Caco-2 (cell line): ENCODE measurements around the gene CDC42BPG. TPM values are rescaled to one million over a fixed set of nuclear protein-coding genes. Genes with fewer than 3 reads are reported as not detected.
A peak's percentile ranks its signal among the peaks of the same experiment; 100 is the strongest.

Experiments used
- BruUV-seq: library from RNA; stranded (reverse); fragments of 400-500 nt; replicated peaks from 2 replicates; lab custom pipeline; 2021; lab: Mats Ljungman, UMichigan
- CTCF ChIA-PET: fragments of 300-600 bp; sonication (Branson Sonifier 250); formaldehyde crosslinking; loops from one replicate; lab custom pipeline; 2022; ENCODE audit warnings: antibody characterized with exemption; lab: Charles Lee
- POLR2A ChIA-PET: fragments of 300-600 bp; sonication (Branson Sonifier 250); formaldehyde crosslinking; loops from one replicate; lab custom pipeline; 2022; ENCODE audit warnings: antibody characterized with exemption; lab: Charles Lee
- DNase-seq, 2 experiments: peaks; one replicate each; pipeline versions ENCODE4 v3.0.0 to v3.0.0-alpha.2; 2020 to 2022
- H3K27me3 ChIP-seq: replicated peaks from 2 replicates; pipeline ENCODE4 v1.6.0; 2011; ENCODE audit warnings: low read length; ENCODE audit not compliant: control insufficient read depth, insufficient read depth
- H3K36me3 ChIP-seq: 2 replicates; pipeline ENCODE4 v1.5.1; 2011; ENCODE audit warnings: low read length; ENCODE audit not compliant: control insufficient read depth, insufficient read depth
- H3K4me1 ChIP-seq: fragments of 250-450 bp; sonication (Bioruptor Pico); 2 replicates; pipeline ENCODE4 v1.5.1; 2020; ENCODE audit warnings: mild to moderate bottlenecking
- H3K4me3 ChIP-seq: 2 replicates; pipeline ENCODE4 v1.5.1; 2011; ENCODE audit warnings: low read depth, mild to moderate bottlenecking, control low read depth, low read length
- H3K9me3 ChIP-seq: fragments of 250-450 bp; sonication (Bioruptor Pico); 2 replicates; pipeline ENCODE4 v1.5.1; 2020; ENCODE audit warnings: mild to moderate bottlenecking, moderate library complexity
- H3K27ac Mint-ChIP-seq: one replicate; pipeline ENCODE4 v1.8.0; 2022; ENCODE audit warnings: mixed read lengths; ENCODE audit not compliant: unreplicated experiment
- H3K27me3 Mint-ChIP-seq: one replicate; pipeline ENCODE4 v1.8.0; 2022; ENCODE audit warnings: mixed read lengths; ENCODE audit not compliant: insufficient read depth, unreplicated experiment
- H3K36me3 Mint-ChIP-seq: one replicate; pipeline ENCODE4 v1.8.0; 2022; ENCODE audit warnings: mild to moderate bottlenecking, mixed read lengths; ENCODE audit not compliant: insufficient read depth, unreplicated experiment
- H3K4me1 Mint-ChIP-seq: one replicate; pipeline ENCODE4 v1.8.0; 2022; ENCODE audit warnings: low read depth, mixed read lengths; ENCODE audit not compliant: unreplicated experiment
- H3K4me3 Mint-ChIP-seq: one replicate; pipeline ENCODE4 v1.8.0; 2022; ENCODE audit warnings: mild to moderate bottlenecking, moderate library complexity, mixed read lengths; ENCODE audit not compliant: unreplicated experiment
- H3K9me3 Mint-ChIP-seq: one replicate; pipeline ENCODE4 v1.8.0; 2022; ENCODE audit warnings: mixed read lengths; ENCODE audit not compliant: unreplicated experiment
- CTCF ChIP-seq, 2 experiments: fragments of 200-600 bp in 1 of 2; IDR thresholded peaks; 1 replicate in 1 of 2; 2 replicates in 1 of 2; pipeline versions ENCODE4 v1.5.1 to v1.8.0; 2011 to 2022; ENCODE audit warnings: antibody characterized with exemption in 1 of 2, control low read depth in 1 of 2, inconsistent platforms in 1 of 2, low read depth in 1 of 2, low read length in 1 of 2, mild to moderate bottlenecking in 1 of 2, moderate library complexity in 1 of 2; ENCODE audit not compliant: insufficient read depth in 1 of 2, severe bottlenecking in 1 of 2, unreplicated experiment in 1 of 2
- intact Hi-C: fragments of 100-400 bp; cut with micrococcal nuclease; formaldehyde crosslinking; loops from one replicate; pipeline ENCODE4 v1.10.0; 2022; ENCODE audit not compliant: unreplicated experiment
- total RNA-seq: library from RNA; stranded (reverse); gene quantifications from 2 replicates; pipeline ENCODE4 v1.2.3, GENCODE V29; 2022

Gene CDC42BPG
- total RNA-seq, 1 experiment from 2014 or later = 29.1 TPM

GRCh38 chr11:64864473-64865285 is 20.2 kb upstream of the CDC42BPG start:
- Histone ChIP-seq H3K27me3 (no peaks in the 10 kb centered on the region), H3K4me3 (no peak overlapping the region), H3K36me3 (peaks cover 5% of the 10 kb centered on the region), H3K4me1 (peaks cover 55% of the 10 kb centered on the region), H3K9me3 (no peaks in the 10 kb centered on the region)
- intact Hi-C loops = loop anchor here (2.0 kb wide), 1 partner anchor 14 kb away; the partner anchor contains the start of gene EHD1
- TF ChIP-seq CTCF (IDR thresholded peaks at IDR 0.05; ENCODE audit: insufficient read depth in 1 of 2, low read depth in 1 of 2, low read length in 1 of 2, severe bottlenecking in 1 of 2, unreplicated experiment in 1 of 2) = no peak
- Mint-ChIP-seq H3K4me1 (peaks cover 16% of the 10 kb centered on the region), H3K4me3 (no peak overlapping the region), H3K9me3 (no peaks in the 10 kb centered on the region), H3K36me3 (peaks cover 61% of the 10 kb centered on the region), H3K27ac (peak overlapping the region; percentile 76), H3K27me3 (no peaks in the 10 kb centered on the region)
- POLR2A ChIA-PET = interaction anchor here (0.6 to 0.7 kb wide), 2 partner anchors 40 to 86 kb away, joined by 3 read pairs; partner anchors contain the start of gene SF1
- CTCF ChIA-PET = interaction anchor here (0.7 to 2.5 kb wide), 6 partner anchors 9 to 41 kb away, joined by 3 to 6 read pairs (median 4); no protein-coding TSS in a partner anchor
- BruUV-seq = no TSS peak
- DNase-seq = peak in 1 of 2 experiments; percentile 42

GRCh38 chr11:64864135-64864472 is 19.7 kb upstream of the CDC42BPG start:
- no peak for DNase-seq
- CTCF ChIA-PET = interaction anchor here (0.7 to 1.4 kb wide), 5 partner anchors 9 to 42 kb away, joined by 3 to 6 read pairs (median 4); no protein-coding TSS in a partner anchor
- no peak for TF ChIP-seq CTCF (IDR thresholded peaks at IDR 0.05; ENCODE audit: insufficient read depth in 1 of 2, low read depth in 1 of 2, low read length in 1 of 2, severe bottlenecking in 1 of 2, unreplicated experiment in 1 of 2)
- peaks cover 65% of the 10 kb centered on the region for H3K36me3 Mint-ChIP-seq
- no peaks in the 10 kb centered on the region for H3K9me3 ChIP-seq
- H3K4me3 ChIP-seq = no peak overlapping the region
- POLR2A ChIA-PET = no interaction called here
- H3K27ac Mint-ChIP-seq = peak overlapping the region; percentile 76
- peaks cover 16% of the 10 kb centered on the region for H3K4me1 Mint-ChIP-seq
- H3K9me3 Mint-ChIP-seq = no peaks in the 10 kb centered on the region
- no peaks in the 10 kb centered on the region for H3K27me3 ChIP-seq
- BruUV-seq = no TSS peak
- no peaks in the 10 kb centered on the region for H3K27me3 Mint-ChIP-seq
- H3K36me3 ChIP-seq = peaks cover 6% of the 10 kb centered on the region
- no peak overlapping the region for H3K4me3 Mint-ChIP-seq
- peaks cover 50% of the 10 kb centered on the region for H3K4me1 ChIP-seq
- intact Hi-C loops = loop anchor here (2.0 kb wide), 1 partner anchor 15 kb away; the partner anchor contains the start of gene EHD1

- H3K4me3 ChIP-seq = no peak overlapping the region
- no peak for DNase-seq
- Mint-ChIP-seq H3K27ac (peak overlapping the region; percentile 76), H3K9me3 (no peaks in the 10 kb centered on the region), H3K27me3 (no peaks in the 10 kb centered on the region), H3K4me1 (peaks cover 13% of the 10 kb centered on the region), H3K36me3 (peaks cover 62% of the 10 kb centered on the region), H3K4me3 (no peak overlapping the region)
- ChIA-PET CTCF (interaction anchor here (1.2 to 1.4 kb wide), 2 partner anchors 10 to 14 kb away, joined by 3 to 6 read pairs; no protein-coding TSS in a partner anchor), POLR2A (no interaction called here)
- no peak for TF ChIP-seq CTCF (IDR thresholded peaks at IDR 0.05; ENCODE audit: insufficient read depth in 1 of 2, low read depth in 1 of 2, low read length in 1 of 2, severe bottlenecking in 1 of 2, unreplicated experiment in 1 of 2)
- H3K36me3 ChIP-seq = peaks cover 8% of the 10 kb centered on the region
- H3K9me3 ChIP-seq = no peaks in the 10 kb centered on the region
- H3K27me3 ChIP-seq = no peaks in the 10 kb centered on the region
- intact Hi-C loops = loop anchor here (2.0 kb wide), 1 partner anchor 15 kb away; the partner anchor contains the start of gene EHD1
- H3K4me1 ChIP-seq = peaks cover 44% of the 10 kb centered on the region
- no TSS peak for BruUV-seq
Measured at GRCh38 chr11:64863391-64864060, 19.1 kb upstream of the CDC42BPG start.
